GM12878 (cell line): ENCODE measurements around the gene GALNT17.

ENCODE experiments used
- ATF2 ChIP-seq: IDR thresholded peaks from 2 replicates; pipeline ENCODE4 v1.6.1; 2012; ENCODE audit warnings: low read length, inconsistent platforms
- BCLAF1 ChIP-seq: fragments of 450-650 bp; IDR thresholded peaks from 2 replicates; pipeline ENCODE4 v1.6.1; 2017; ENCODE audit warnings: antibody characterized with exemption, mild to moderate bottlenecking, moderate library complexity
- CBX5 ChIP-seq: sonication (generic); IDR thresholded peaks from 2 replicates; pipeline ENCODE4 v1.6.1; 2016; ENCODE audit warnings: low read depth, moderate library complexity, mild to moderate bottlenecking, inconsistent platforms
- CREB1 ChIP-seq: IDR thresholded peaks from 2 replicates; pipeline ENCODE4 v1.6.1; 2012; ENCODE audit warnings: low read depth, mild to moderate bottlenecking, inconsistent platforms
- CREM ChIP-seq: IDR thresholded peaks from 2 replicates; pipeline ENCODE4 v1.6.1; 2014; ENCODE audit warnings: antibody characterized with exemption, low read depth
- CTCF ChIP-seq, 3 experiments: IDR thresholded peaks in 2 of 3; conservative IDR thresholded peaks in 1 of 3; 2 replicates each; pipeline ENCODE4 v1.5.1; 2011; ENCODE audit warnings: low read depth in 3 of 3, low read length in 3 of 3, mild to moderate bottlenecking in 3 of 3, control low read depth in 2 of 3, moderate library complexity in 2 of 3, inconsistent platforms in 1 of 3, mixed read lengths in 1 of 3; ENCODE audit not compliant: control insufficient read depth in 2 of 3, insufficient read depth in 1 of 3; ENCODE audit errors: extremely low read depth in 1 of 3
- EGR1 ChIP-seq, 2 experiments: IDR thresholded peaks; 1 replicate in 1 of 2; 2 replicates in 1 of 2; pipeline ENCODE4 v1.6.1; 2011 to 2012; ENCODE audit warnings: low read depth in 2 of 2, low read length in 2 of 2, borderline replicate concordance in 1 of 2, mild to moderate bottlenecking in 1 of 2, moderate library complexity in 1 of 2
- EZH2 ChIP-seq: IDR thresholded peaks from 2 replicates; pipeline ENCODE4 v1.6.1; 2012; ENCODE audit warnings: low read depth, mild to moderate bottlenecking, control low read depth, inconsistent platforms, low read length, borderline replicate concordance; ENCODE audit not compliant: control insufficient read depth
- GABPA ChIP-seq: IDR thresholded peaks from 2 replicates; pipeline ENCODE4 v1.6.1; 2014; ENCODE audit warnings: antibody characterized with exemption, low read depth, mild to moderate bottlenecking, inconsistent platforms
- KLF5 ChIP-seq: fragments of 450-650 bp; IDR thresholded peaks from 2 replicates; pipeline ENCODE4 v1.6.1; 2014; ENCODE audit warnings: mild to moderate bottlenecking; ENCODE audit not compliant: partially characterized antibody
- POLR2A ChIP-seq: IDR thresholded peaks from 2 replicates; pipeline ENCODE4 v1.6.1; 2011; ENCODE audit warnings: low read depth, mild to moderate bottlenecking, low read length
- RAD21 ChIP-seq: IDR thresholded peaks from 2 replicates; pipeline ENCODE4 v1.6.1; 2011; ENCODE audit warnings: mild to moderate bottlenecking, low read depth, low read length, moderate library complexity; ENCODE audit not compliant: insufficient read depth
- RBBP5 ChIP-seq: fragments of 200-600 bp; sonication (generic); conservative IDR thresholded peaks from 2 replicates; pipeline ENCODE4 v1.6.1; 2016
- ZBTB33 ChIP-seq: fragments of 450-650 bp; IDR thresholded peaks from 2 replicates; pipeline ENCODE4 v1.6.1; 2017; ENCODE audit warnings: mild to moderate bottlenecking

- TF ChIP-seq ZBTB33 (no peak), GABPA (no peak), RAD21 (no peak), CTCF (IDR thresholded peaks at IDR 0.05 in 2 of 3, conservative IDR thresholded peaks at IDR 0.05 in 1 of 3; ENCODE audit: control insufficient read depth in 2 of 3, extremely low read depth in 1 of 3, insufficient read depth in 1 of 3, low read depth in 3 of 3, low read length in 3 of 3) (no peak), BCLAF1 (no peak), EGR1 (IDR thresholded peaks at IDR 0.05; ENCODE audit: borderline replicate concordance in 1 of 2, low read depth in 2 of 2, low read length in 2 of 2) (no peak), RBBP5 (no peak), EZH2 (no peak), ATF2 (no peak), CBX5 (no peak), POLR2A (no peak), CREM (no peak), CREB1 (no peak), KLF5 (no peak)
These were observed 338.9 kb downstream of the GALNT17 start for GRCh38 chr7:71470830-71471229.
